ENCODE measurements around the gene KRT16. TPM values are rescaled to one million over a fixed set of nuclear protein-coding genes. Genes with fewer than 3 reads are reported as not detected.
"Not testable (repeated sequence)": the region's sequence is repeated elsewhere in the genome, so short reads cannot be mapped to it uniquely, and the experiment has no call there.

Gene KRT16
- total RNA-seq, 1 experiment from 2014 or later, result 0.61 TPM

- TF ChIP-seq ATF3 (IDR thresholded peaks at IDR 0.05), result no peak
Measured at GRCh38 chr17:41621916-41622315, 9.3 kb upstream of the KRT16 start (continued).

- not testable (repeated sequence) for BruUV-seq (replicated peaks)
Measured at GRCh38 chr17:41621435-41621817, 8.9 kb upstream of the KRT16 start.

GRCh38 chr17:41620583-41621434, 8.2 kb upstream of the KRT16 start:
- ChIA-PET POLR2A (no interaction called here), RAD21 (ENCODE audit: low non-redundant PET in 1 of 2, low total read pairs in 2 of 2, uncharacterized antibody in 2 of 2, unreplicated experiment in 2 of 2) (no interaction called here), CTCF (no interaction called here)
- Histone ChIP-seq H3K4me2 (ENCODE audit: low read length) (no peak overlapping the region), H3K79me2 (ENCODE audit: insufficient read depth, low read length) (no peaks in the 10 kb centered on the region), H3K27me3 (ENCODE audit: insufficient read depth, low read length) (no peaks in the 10 kb centered on the region), H3K9me3 (ENCODE audit: control insufficient read depth in 1 of 2, insufficient read depth in 1 of 2, low read depth in 1 of 2, low read length in 2 of 2) (no peaks in the 10 kb centered on the region), H3K4me3 (replicated peaks in 1 of 2; ENCODE audit: low read depth in 1 of 2, low read length in 2 of 2) (no peak overlapping the region), H3K4me1 (ENCODE audit: control insufficient read depth in 1 of 2, insufficient read depth in 2 of 2, low read length in 2 of 2) (peaks cover 0 to 10% of the 10 kb centered on the region in 2 experiments; a peak in 3 of 4 replicates), H3K27ac (ENCODE audit: low read depth, low read length) (no peak overlapping the region), H3K36me3 (ENCODE audit: control insufficient read depth in 1 of 2, insufficient read depth in 2 of 2, low read length in 2 of 2) (no peaks in the 10 kb centered on the region), H4K20me1 (ENCODE audit: insufficient read depth) (no peaks in the 10 kb centered on the region), H3K9me2 (ENCODE audit: insufficient read depth) (no peaks in the 10 kb centered on the region), H3K9ac (ENCODE audit: low read length) (no peak overlapping the region), H2AFZ (ENCODE audit: low read depth, low read length, poor library complexity, severe bottlenecking) (no peak overlapping the region)
- BruUV-seq (replicated peaks), result no TSS peak
- intact Hi-C loops (cut with micrococcal nuclease), result no loop called here
- no peak for DNase-seq (ENCODE audit: low read depth, low spot score)
- TF ChIP-seq SP1 (IDR thresholded peaks at IDR 0.05; ENCODE audit: low read depth), result no peak
- no peak for ATAC-seq

More at GRCh38 chr17:41621435-41621817, 8.9 kb upstream of the KRT16 start:
- RAD21 ChIA-PET (ENCODE audit: low non-redundant PET in 1 of 2, low total read pairs in 2 of 2, uncharacterized antibody in 2 of 2, unreplicated experiment in 2 of 2); H3K27ac ChIP-seq (ENCODE audit: low read depth, low read length); H2AFZ ChIP-seq (ENCODE audit: low read depth, low read length, poor library complexity, severe bottlenecking); H3K4me2 ChIP-seq (ENCODE audit: low read length); H3K9me3 ChIP-seq (ENCODE audit: control insufficient read depth in 1 of 2, insufficient read depth in 1 of 2, low read depth in 1 of 2, low read length in 2 of 2); H3K4me3 ChIP-seq (replicated peaks in 1 of 2; ENCODE audit: low read depth in 1 of 2, low read length in 2 of 2); CTCF ChIA-PET; DNase-seq (ENCODE audit: low read depth, low spot score); intact Hi-C loops (cut with micrococcal nuclease); H4K20me1 ChIP-seq (ENCODE audit: insufficient read depth); ATAC-seq; H3K27me3 ChIP-seq (ENCODE audit: insufficient read depth, low read length); H3K9me2 ChIP-seq (ENCODE audit: insufficient read depth); H3K79me2 ChIP-seq (ENCODE audit: insufficient read depth, low read length); H3K36me3 ChIP-seq (ENCODE audit: control insufficient read depth in 1 of 2, insufficient read depth in 2 of 2, low read length in 2 of 2); H3K9ac ChIP-seq (ENCODE audit: low read length); POLR2A ChIA-PET: not testable (repeated sequence)
- H3K4me1 ChIP-seq (ENCODE audit: control insufficient read depth in 1 of 2, insufficient read depth in 2 of 2, low read length in 2 of 2), result peaks cover 0 to 10% of the 10 kb centered on the region in 2 experiments; a peak in 2 of 4 replicates

- peaks cover 0 to 13% of the 10 kb centered on the region in 2 experiments; a peak in 3 of 4 replicates for H3K4me1 ChIP-seq (ENCODE audit: control insufficient read depth in 1 of 2, insufficient read depth in 2 of 2, low read length in 2 of 2)
- H3K9me3 ChIP-seq (ENCODE audit: control insufficient read depth in 1 of 2, insufficient read depth in 1 of 2, low read depth in 1 of 2, low read length in 2 of 2); BruUV-seq (replicated peaks); DNase-seq (ENCODE audit: low read depth, low spot score); H3K27ac ChIP-seq (ENCODE audit: low read depth, low read length); intact Hi-C loops (cut with micrococcal nuclease); H4K20me1 ChIP-seq (ENCODE audit: insufficient read depth); H2AFZ ChIP-seq (ENCODE audit: low read depth, low read length, poor library complexity, severe bottlenecking); ATAC-seq; H3K4me3 ChIP-seq (replicated peaks in 1 of 2; ENCODE audit: low read depth in 1 of 2, low read length in 2 of 2); POLR2A ChIA-PET; RAD21 ChIA-PET (ENCODE audit: low non-redundant PET in 1 of 2, low total read pairs in 2 of 2, uncharacterized antibody in 2 of 2, unreplicated experiment in 2 of 2); H3K9ac ChIP-seq (ENCODE audit: low read length); CTCF ChIA-PET; H3K36me3 ChIP-seq (ENCODE audit: control insufficient read depth in 1 of 2, insufficient read depth in 2 of 2, low read length in 2 of 2); H3K79me2 ChIP-seq (ENCODE audit: insufficient read depth, low read length); H3K9me2 ChIP-seq (ENCODE audit: insufficient read depth); H3K27me3 ChIP-seq (ENCODE audit: insufficient read depth, low read length); H3K4me2 ChIP-seq (ENCODE audit: low read length): not testable (repeated sequence)
Measured at GRCh38 chr17:41619927-41620582, 7.5 kb upstream of the KRT16 start.
